HG03108 (cell line): Measurements from ENCODE around the gene BTNL9.
"Not testable (repeated sequence)": the region's sequence is repeated elsewhere in the genome, so short reads cannot be mapped to it uniquely, and the experiment has no call there.

Experiments used
- ATAC-seq: cut with Tn5 transposase; IDR thresholded peaks from one replicate; pipeline ENCODE4 v1.9.1; 2021; ENCODE audit warnings: moderate library complexity; ENCODE audit not compliant: unreplicated experiment

BTNL9 gene

GRCh38 chr5:181060924-181061323 is 20.9 kb downstream of the BTNL9 start:
- no peak for ATAC-seq

- no peak for ATAC-seq
Measured at GRCh38 chr5:181061645-181062044, 21.6 kb downstream of the BTNL9 start.

GRCh38 chr5:181062631-181063030 is 22.6 kb downstream of the BTNL9 start:
- ATAC-seq, result no peak

GRCh38 chr5:181063514-181063913 is 23.4 kb downstream of the BTNL9 start:
- ATAC-seq, result no peak

GRCh38 chr5:181064987-181065386 is 24.9 kb downstream of the BTNL9 start:
- ATAC-seq, result no peak

GRCh38 chr5:181069767-181070491 is 29.9 kb downstream of the BTNL9 start:
- ATAC-seq, result no peak

- ATAC-seq, result no peak
Measured at GRCh38 chr5:181070523-181070922, 30.5 kb downstream of the BTNL9 start.

GRCh38 chr5:181071257-181071656 is 31.2 kb downstream of the BTNL9 start:
- ATAC-seq, result no peak

- ATAC-seq, result no peak
Measured at GRCh38 chr5:181076920-181077319, 36.9 kb downstream of the BTNL9 start.

GRCh38 chr5:181081989-181082388 is 41.9 kb downstream of the BTNL9 start:
- ATAC-seq, result no peak

- ATAC-seq, result no peak
Measured at GRCh38 chr5:181084621-181085195, 44.6 kb downstream of the BTNL9 start.

GRCh38 chr5:181086026-181086883 is 46.2 kb downstream of the BTNL9 start:
- ATAC-seq, result no peak

- no peak for ATAC-seq
Measured at GRCh38 chr5:181086884-181087205, 46.8 kb downstream of the BTNL9 start.

- ATAC-seq, result no peak
Measured at GRCh38 chr5:181087309-181087708, 47.2 kb downstream of the BTNL9 start.

GRCh38 chr5:181088289-181088688 is 48.2 kb downstream of the BTNL9 start:
- ATAC-seq, result no peak

- no peak for ATAC-seq
Measured at GRCh38 chr5:181092428-181092827, 52.4 kb downstream of the BTNL9 start.

GRCh38 chr5:181095162-181095561 is 55.1 kb downstream of the BTNL9 start:
- ATAC-seq, result not testable (repeated sequence)

GRCh38 chr5:181096721-181097382 is 56.8 kb downstream of the BTNL9 start:
- not testable (repeated sequence) for ATAC-seq

GRCh38 chr5:181097383-181097753 is 57.3 kb downstream of the BTNL9 start:
- ATAC-seq, result not testable (repeated sequence)

- not testable (repeated sequence) for ATAC-seq
Measured at GRCh38 chr5:181097759-181098491, 57.9 kb downstream of the BTNL9 start.
